Liver (tissue), 9 donors: Measurements from ENCODE around the gene MIB1. TPM values are rescaled to one million over a fixed set of nuclear protein-coding genes. Genes with fewer than 3 reads are reported as not detected.
A peak's percentile ranks its signal among the peaks of the same experiment; 100 is the strongest.

Experiments
- DNase-seq: peaks from one replicate; pipeline ENCODE4 v3.0.0-alpha.2; 2017; ENCODE audit warnings: low spot score
- H3K27ac ChIP-seq, 2 donors: one replicate each; pipeline ENCODE4 v1.7.0; 2013; ENCODE audit warnings: inconsistent platforms in 2 of 2, low read length in 2 of 2, control low read depth in 1 of 2, low read depth in 1 of 2, mild to moderate bottlenecking in 1 of 2
- H3K27me3 ChIP-seq, 4 donors: one replicate each; pipeline versions ENCODE4 v1.6.1 to v1.7.0; 2013; ENCODE audit warnings: low read length in 3 of 4, inconsistent platforms in 1 of 4, mild to moderate bottlenecking in 1 of 4, moderate library complexity in 1 of 4; ENCODE audit not compliant: control insufficient read depth in 4 of 4, insufficient read depth in 4 of 4
- H3K36me3 ChIP-seq, 4 donors: one replicate each; pipeline versions ENCODE4 v1.6.1 to v1.7.0; 2013; ENCODE audit warnings: low read length in 3 of 4, mild to moderate bottlenecking in 3 of 4, low read depth in 1 of 4, moderate library complexity in 1 of 4; ENCODE audit not compliant: control insufficient read depth in 4 of 4, insufficient read depth in 3 of 4
- H3K4me1 ChIP-seq, 4 donors: one replicate each; pipeline versions ENCODE4 v1.6.1 to v1.7.0; 2013; ENCODE audit warnings: low read length in 3 of 4, mild to moderate bottlenecking in 3 of 4, moderate library complexity in 1 of 4; ENCODE audit not compliant: control insufficient read depth in 4 of 4, insufficient read depth in 4 of 4
- H3K4me3 ChIP-seq, 3 donors: one replicate each; pipeline versions ENCODE4 v1.6.1 to v1.7.0; 2013; ENCODE audit warnings: low read length in 3 of 3, control low read depth in 1 of 3, low read depth in 1 of 3, mild to moderate bottlenecking in 1 of 3
- H3K9ac ChIP-seq, 2 donors: one replicate each; pipeline ENCODE4 v1.7.0; 2013; ENCODE audit warnings: low read length in 2 of 2, mild to moderate bottlenecking in 2 of 2, moderate library complexity in 2 of 2, control low read depth in 1 of 2, low read depth in 1 of 2
- H3K9me3 ChIP-seq, 4 donors: one replicate each; pipeline versions ENCODE4 v1.6.1 to v1.7.0; 2013; ENCODE audit warnings: low read length in 3 of 4; ENCODE audit not compliant: control insufficient read depth in 4 of 4
- ATF3 ChIP-seq: IDR thresholded peaks from 2 replicates; pipeline ENCODE4 v1.6.1; 2016; ENCODE audit warnings: antibody characterized with exemption
- CTCF ChIP-seq: fragments of 150-350 bp; IDR thresholded peaks from 2 replicates; pipeline ENCODE4 v1.5.1; 2017; ENCODE audit warnings: improper control_type of control experiment, low read depth, low read length; ENCODE audit not compliant: missing input control
- EGR1 ChIP-seq, 2 donors: IDR thresholded peaks; 2 replicates each; pipeline ENCODE4 v1.6.1; 2016 to 2018; ENCODE audit warnings: antibody characterized with exemption in 2 of 2, low read depth in 2 of 2
- FOXA1 ChIP-seq: IDR thresholded peaks from 2 replicates; pipeline ENCODE4 v1.6.1; 2016; ENCODE audit warnings: antibody characterized with exemption
- FOXA2 ChIP-seq: IDR thresholded peaks from 2 replicates; pipeline ENCODE4 v1.6.1; 2016; ENCODE audit warnings: antibody characterized with exemption
- GABPA ChIP-seq, 2 donors: IDR thresholded peaks in 1 of 2; conservative IDR thresholded peaks in 1 of 2; 2 replicates each; pipeline ENCODE4 v1.6.1; 2016; ENCODE audit warnings: antibody characterized with exemption in 2 of 2, mild to moderate bottlenecking in 1 of 2, moderate library complexity in 1 of 2
- HNF4A ChIP-seq, 2 donors: conservative IDR thresholded peaks; 2 replicates each; pipeline ENCODE4 v1.6.1; 2016; ENCODE audit warnings: antibody characterized with exemption in 2 of 2, mild to moderate bottlenecking in 2 of 2
- HNF4G ChIP-seq: IDR thresholded peaks from 2 replicates; pipeline ENCODE4 v1.6.1; 2016; ENCODE audit warnings: antibody characterized with exemption
- JUND ChIP-seq, 2 donors: IDR thresholded peaks; 2 replicates each; pipeline ENCODE4 v1.6.1; 2016; ENCODE audit warnings: antibody characterized with exemption in 2 of 2
- MAX ChIP-seq: IDR thresholded peaks from 2 replicates; pipeline ENCODE4 v1.6.1; 2016; ENCODE audit warnings: antibody characterized with exemption
- NR2F2 ChIP-seq: IDR thresholded peaks from 2 replicates; pipeline ENCODE4 v1.6.1; 2016; ENCODE audit warnings: antibody characterized with exemption
- RAD21 ChIP-seq, 2 donors: IDR thresholded peaks; 2 replicates each; pipeline ENCODE4 v1.6.1; 2016; ENCODE audit warnings: antibody characterized with exemption in 2 of 2, mild to moderate bottlenecking in 2 of 2
- REST ChIP-seq: IDR thresholded peaks from 2 replicates; pipeline ENCODE4 v1.6.1; 2016; ENCODE audit warnings: antibody characterized with exemption, mild to moderate bottlenecking
- RXRA ChIP-seq, 2 donors: IDR thresholded peaks; 2 replicates each; pipeline ENCODE4 v1.6.1; 2017 to 2018; ENCODE audit warnings: antibody characterized with exemption in 2 of 2, mild to moderate bottlenecking in 1 of 2
- SP1 ChIP-seq: IDR thresholded peaks from 2 replicates; pipeline ENCODE4 v1.6.1; 2018; ENCODE audit warnings: antibody characterized with exemption, mild to moderate bottlenecking
- TAF1 ChIP-seq: conservative IDR thresholded peaks from 2 replicates; pipeline ENCODE4 v1.6.1; 2016; ENCODE audit warnings: antibody characterized with exemption, mild to moderate bottlenecking
- YY1 ChIP-seq: IDR thresholded peaks from 2 replicates; pipeline ENCODE4 v1.6.1; 2016; ENCODE audit warnings: antibody characterized with exemption, mild to moderate bottlenecking
- ZBTB33 ChIP-seq: IDR thresholded peaks from 2 replicates; pipeline ENCODE4 v1.6.1; 2016; ENCODE audit warnings: antibody characterized with exemption
- WGBS: extraction: QIAGEN DNeasy Blood & Tissue Kit; methylation state at CpG from one replicate; pipeline ENCODE4 v1.1.7; 2013; 5-methylcytosine and 5-hydroxymethylcytosine counted together
- polyA plus RNA-seq, 2 donors: library from polyadenylated mRNA; stranded (reverse) in 1 of 2; unstranded in 1 of 2; fragments of 200-250 nt in 1 of 2; fragments of >200 nt in 1 of 2; fragmentation: Nextera tagmentation in 1 of 2; extraction: Ambion mirVana in 1 of 2; gene quantifications; one replicate each; pipeline versions ENCODE4 v1.2.1 to v1.2.3, GENCODE V29; 2013 to 2015
- total RNA-seq, 2 donors: library from RNA; depleted of rRNA; stranded (reverse); fragments of >200 nt; gene quantifications; one replicate each; pipeline ENCODE4 v1.2.3, GENCODE V29; 2014
- donor health status: healthy.
- donor health status: healthy.
- donor health status: healthy.
- donor health status: healthy.
- donor health status: healthy.

MIB1 gene
- total and polyA plus RNA-seq, 4 donors: 2.7 to 29.6 (median 14.9) TPM

- H3K9ac ChIP-seq: peak overlapping the region in 1 of 2 donors; percentile 78
- H3K27ac ChIP-seq: peak overlapping the region; percentile 87 to 98
- H3K9me3 ChIP-seq: no peaks in the 10 kb centered on the region
- no peak for DNase-seq
- WGBS: under 1% methylated on average over 41 of the region's 41 CpGs
- no peaks in the 10 kb centered on the region for H3K36me3 ChIP-seq
- H3K4me1 ChIP-seq: peaks cover 2 to 13% (median 11%) of the 10 kb centered on the region in 4 donors
- H3K4me3 ChIP-seq: peak overlapping the region; percentile 72 to 94 (median 78)
- TF ChIP-seq SP1 (no peak), RXRA (IDR thresholded peaks at IDR 0.05) (no peak)
- H3K27me3 ChIP-seq: no peaks in the 10 kb centered on the region
Observed at GRCh38 chr18:21741312-21741561, 645 bp downstream of the MIB1 start.

- H3K27ac ChIP-seq: peak overlapping the region; percentile 87 to 98
- H3K27me3 ChIP-seq: no peaks in the 10 kb centered on the region
- DNase-seq: peak; percentile 41
- no peaks in the 10 kb centered on the region for H3K36me3 ChIP-seq
- WGBS: 2% methylated on average over 49 of the region's 49 CpGs
- no peak for TF ChIP-seq ATF3
- no peak for TF ChIP-seq FOXA2
- no peak for TF ChIP-seq FOXA1
- TF ChIP-seq HNF4G: no peak
- no peak for TF ChIP-seq HNF4A (conservative IDR thresholded peaks at IDR 0.05)
- TF ChIP-seq JUND (IDR thresholded peaks at IDR 0.05): no peak
- TF ChIP-seq ZBTB33: no peak
- no peak for TF ChIP-seq REST
- TF ChIP-seq GABPA (IDR thresholded peaks at IDR 0.05 in 1 of 2, conservative IDR thresholded peaks at IDR 0.05 in 1 of 2): no peak
- no peak for TF ChIP-seq YY1
- TF ChIP-seq MAX: no peak
- no peak for TF ChIP-seq CTCF
- TF ChIP-seq EGR1 (IDR thresholded peaks at IDR 0.05; ENCODE audit: low read depth in 2 of 2): no peak
- no peak for TF ChIP-seq RXRA (IDR thresholded peaks at IDR 0.05)
- no peak for TF ChIP-seq SP1
- no peak for TF ChIP-seq NR2F2
- no peak for TF ChIP-seq RAD21 (IDR thresholded peaks at IDR 0.05)
- TF ChIP-seq TAF1: no peak
- peak overlapping the region; percentile 72 to 94 (median 78) for H3K4me3 ChIP-seq
- no peaks in the 10 kb centered on the region for H3K9me3 ChIP-seq
- H3K9ac ChIP-seq: peak overlapping the region; percentile 53 to 54
- H3K4me1 ChIP-seq: peaks cover 2 to 13% (median 11%) of the 10 kb centered on the region in 4 donors
Observed at GRCh38 chr18:21741562-21742314, 1.1 kb downstream of the MIB1 start.
